IMR-90 (cell line): ENCODE data around the gene ERCC6.

ENCODE experiments used
- BHLHE40 ChIP-seq: fragments of 150-350 bp; IDR thresholded peaks from 2 replicates; pipeline ENCODE4 v1.6.1; 2016; ENCODE audit warnings: mild to moderate bottlenecking, low read depth, low read length
- FOS ChIP-seq: fragments of 150-350 bp; IDR thresholded peaks from 2 replicates; pipeline ENCODE4 v1.6.1; 2016; ENCODE audit warnings: low read depth, low read length
- TF ChIP-seq, protein P1 (sequence below): fragments of 150-350 bp; IDR thresholded peaks from 2 replicates; pipeline ENCODE4 v1.6.1; 2016; ENCODE audit warnings: low read depth, mild to moderate bottlenecking, low read length, moderate library complexity, borderline replicate concordance
- TF ChIP-seq, protein P2 (sequence below): conservative IDR thresholded peaks from 2 replicates; pipeline ENCODE4 v1.5.1; 2012; ENCODE audit warnings: mild to moderate bottlenecking, low read depth, low read length, improper control_type of control experiment

DNA sequence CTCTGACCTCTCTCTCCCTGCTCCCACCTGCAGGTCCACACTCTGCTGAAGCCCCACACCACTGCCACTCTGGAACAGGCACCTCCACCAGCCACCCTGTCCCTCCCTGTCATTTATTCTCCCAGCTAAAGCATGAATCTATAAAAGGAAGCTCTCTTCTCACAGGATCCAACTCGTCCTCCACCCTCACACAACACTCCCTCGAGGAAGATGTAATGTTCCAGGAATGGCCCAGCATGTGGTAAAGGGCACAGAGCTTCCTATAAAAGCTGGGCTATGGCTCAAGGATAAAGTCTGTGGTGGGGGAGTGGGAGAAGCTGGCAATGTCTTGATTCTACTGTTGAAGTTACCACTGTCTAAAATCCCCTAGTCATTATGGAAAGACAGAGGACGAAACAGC, 67.4 kb downstream of the ERCC6 start:
- TF ChIP-seq, protein P1, sequence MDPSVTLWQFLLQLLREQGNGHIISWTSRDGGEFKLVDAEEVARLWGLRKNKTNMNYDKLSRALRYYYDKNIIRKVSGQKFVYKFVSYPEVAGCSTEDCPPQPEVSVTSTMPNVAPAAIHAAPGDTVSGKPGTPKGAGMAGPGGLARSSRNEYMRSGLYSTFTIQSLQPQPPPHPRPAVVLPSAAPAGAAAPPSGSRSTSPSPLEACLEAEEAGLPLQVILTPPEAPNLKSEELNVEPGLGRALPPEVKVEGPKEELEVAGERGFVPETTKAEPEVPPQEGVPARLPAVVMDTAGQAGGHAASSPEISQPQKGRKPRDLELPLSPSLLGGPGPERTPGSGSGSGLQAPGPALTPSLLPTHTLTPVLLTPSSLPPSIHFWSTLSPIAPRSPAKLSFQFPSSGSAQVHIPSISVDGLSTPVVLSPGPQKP: no peak
- TF ChIP-seq, protein P2, sequence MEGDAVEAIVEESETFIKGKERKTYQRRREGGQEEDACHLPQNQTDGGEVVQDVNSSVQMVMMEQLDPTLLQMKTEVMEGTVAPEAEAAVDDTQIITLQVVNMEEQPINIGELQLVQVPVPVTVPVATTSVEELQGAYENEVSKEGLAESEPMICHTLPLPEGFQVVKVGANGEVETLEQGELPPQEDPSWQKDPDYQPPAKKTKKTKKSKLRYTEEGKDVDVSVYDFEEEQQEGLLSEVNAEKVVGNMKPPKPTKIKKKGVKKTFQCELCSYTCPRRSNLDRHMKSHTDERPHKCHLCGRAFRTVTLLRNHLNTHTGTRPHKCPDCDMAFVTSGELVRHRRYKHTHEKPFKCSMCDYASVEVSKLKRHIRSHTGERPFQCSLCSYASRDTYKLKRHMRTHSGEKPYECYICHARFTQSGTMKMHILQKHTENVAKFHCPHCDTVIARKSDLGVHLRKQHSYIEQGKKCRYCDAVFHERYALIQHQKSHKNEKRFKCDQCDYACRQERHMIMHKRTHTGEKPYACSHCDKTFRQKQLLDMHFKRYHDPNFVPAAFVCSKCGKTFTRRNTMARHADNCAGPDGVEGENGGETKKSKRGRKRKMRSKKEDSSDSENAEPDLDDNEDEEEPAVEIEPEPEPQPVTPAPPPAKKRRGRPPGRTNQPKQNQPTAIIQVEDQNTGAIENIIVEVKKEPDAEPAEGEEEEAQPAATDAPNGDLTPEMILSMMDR: no peak
- TF ChIP-seq BHLHE40: no peak
- TF ChIP-seq FOS: no peak
